Uterus (tissue), 4 donors: ENCODE data around the gene RAPGEF2. TPM values are rescaled to one million over a fixed set of nuclear protein-coding genes. Genes with fewer than 3 reads are reported as not detected.
A peak's percentile ranks its signal among the peaks of the same experiment; 100 is the strongest.
"Not testable (repeated sequence)": the region's sequence is repeated elsewhere in the genome, so short reads cannot be mapped to it uniquely, and the experiment has no call there.

Source experiments
- DNase-seq, 2 donors: peaks; one replicate each; pipeline ENCODE4 v3.0.0-alpha.2; 2019 to 2020
- H3K27ac ChIP-seq, 2 donors: fragments of 200-600 bp; sonication (generic); 1 replicate in 1 of 2; 2 replicates in 1 of 2; pipeline ENCODE4 v1.5.1; 2016 to 2018
- H3K27me3 ChIP-seq, 2 donors: fragments of 200-600 bp; sonication (generic); one replicate each; pipeline ENCODE4 v1.5.1; 2018 to 2019; ENCODE audit warnings: control low read depth in 1 of 2
- H3K36me3 ChIP-seq, 2 donors: fragments of 200-600 bp; sonication (generic); one replicate each; pipeline ENCODE4 v1.5.1; 2019; ENCODE audit warnings: control low read depth in 1 of 2
- H3K4me1 ChIP-seq, 2 donors: fragments of 200-600 bp; sonication (generic); one replicate each; pipeline ENCODE4 v1.5.1; 2018 to 2019; ENCODE audit warnings: control low read depth in 1 of 2
- H3K4me3 ChIP-seq, 2 donors: fragments of 200-600 bp; sonication (generic); 1 replicate in 1 of 2; 2 replicates in 1 of 2; pipeline ENCODE4 v1.5.1; 2018 to 2019; ENCODE audit warnings: mild to moderate bottlenecking in 1 of 2
- H3K9me3 ChIP-seq, 2 donors: fragments of 200-600 bp; sonication (generic); one replicate each; pipeline ENCODE4 v1.5.1; 2019; ENCODE audit warnings: control low read depth in 1 of 2
- CTCF ChIP-seq, 4 experiments: fragments of 200-600 bp in 2 of 4; fragments of 450-650 bp in 2 of 4; sonication (generic) in 2 of 4; IDR thresholded peaks; one replicate each; pipeline ENCODE4 v1.5.1; 2016 to 2019; ENCODE audit warnings: antibody characterized with exemption in 4 of 4, mild to moderate bottlenecking in 2 of 4, moderate library complexity in 1 of 4
- POLR2A ChIP-seq, 2 donors: fragments of 450-650 bp; IDR thresholded peaks; one replicate each; pipeline ENCODE4 v1.6.1; 2016; ENCODE audit warnings: antibody characterized with exemption in 2 of 2, mild to moderate bottlenecking in 1 of 2, moderate library complexity in 1 of 2
- intact Hi-C: fragments of 100-400 bp; cut with DNase I; formaldehyde crosslinking; loops from one replicate; pipeline ENCODE4 v1.15.1; 2023; ENCODE audit warnings: low total_unique reads
- total RNA-seq, 4 donors: library from RNA; depleted of rRNA in 3 of 4; stranded (reverse); fragments of >200 nt in 3 of 4; gene quantifications; one replicate each; pipeline versions ENCODE4 v1.1.0 to v1.2.4, GENCODE V29; 2014 to 2023
- donor health status: DM: yes; HTN: yes; CAD: no.

The RAPGEF2 gene
- total RNA-seq, 4 donors from 2014 or later = 27.9 to 61.4 (median 40.5) TPM

DNA sequence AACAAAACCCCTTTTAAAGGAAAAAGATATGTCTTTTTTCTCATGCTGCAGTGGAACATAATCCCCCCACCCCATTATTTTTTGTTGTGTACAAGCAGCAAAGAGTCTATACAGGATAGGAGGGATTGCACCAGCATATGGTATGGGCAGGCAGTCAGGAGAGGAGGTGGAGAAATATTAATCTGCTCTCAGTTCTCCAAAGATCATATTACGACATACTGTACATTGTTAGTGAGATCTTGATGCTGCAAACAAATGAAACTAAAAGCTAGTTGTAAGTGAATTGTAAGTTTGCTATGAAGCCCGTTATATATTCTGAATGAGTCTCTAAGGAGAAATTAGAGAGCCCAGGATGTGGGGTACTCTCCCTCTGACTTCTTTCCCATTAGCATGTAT lies 75.3 kb downstream of the RAPGEF2 start:
- no peaks in the 10 kb centered on the region for H3K9me3 ChIP-seq
- no peak overlapping the region for H3K4me3 ChIP-seq
- TF ChIP-seq CTCF (IDR thresholded peaks at IDR 0.05) (no peak), POLR2A (IDR thresholded peaks at IDR 0.05) (no peak)
- intact Hi-C loops = loop anchor here (5.0 kb wide), 1 partner anchor 326 kb away; no protein-coding TSS in a partner anchor
- peak overlapping the region in 1 of 2 donors; percentile 8 for H3K27ac ChIP-seq
- no peaks in the 10 kb centered on the region for H3K36me3 ChIP-seq
- DNase-seq = no peak
- H3K4me1 ChIP-seq = no peaks in the 10 kb centered on the region
- H3K27me3 ChIP-seq = no peaks in the 10 kb centered on the region

GRCh38 chr4:159178979-159179969 lies 76.4 kb downstream of the RAPGEF2 start:
- Histone ChIP-seq H3K27ac (peak overlapping the region in 1 of 2 donors; percentile 72), H3K36me3 (no peaks in the 10 kb centered on the region), H3K4me1 (no peaks in the 10 kb centered on the region), H3K27me3 (no peaks in the 10 kb centered on the region), H3K4me3 (peak overlapping the region in 1 of 2 donors; percentile 1), H3K9me3 (no peaks in the 10 kb centered on the region)
- no peak for TF ChIP-seq POLR2A (IDR thresholded peaks at IDR 0.05)
- TF ChIP-seq CTCF (IDR thresholded peaks at IDR 0.05) = no peak
- DNase-seq = no peak
- intact Hi-C loops = loop anchor here (5.0 kb wide), 1 partner anchor 327 kb away; no protein-coding TSS in a partner anchor

DNA sequence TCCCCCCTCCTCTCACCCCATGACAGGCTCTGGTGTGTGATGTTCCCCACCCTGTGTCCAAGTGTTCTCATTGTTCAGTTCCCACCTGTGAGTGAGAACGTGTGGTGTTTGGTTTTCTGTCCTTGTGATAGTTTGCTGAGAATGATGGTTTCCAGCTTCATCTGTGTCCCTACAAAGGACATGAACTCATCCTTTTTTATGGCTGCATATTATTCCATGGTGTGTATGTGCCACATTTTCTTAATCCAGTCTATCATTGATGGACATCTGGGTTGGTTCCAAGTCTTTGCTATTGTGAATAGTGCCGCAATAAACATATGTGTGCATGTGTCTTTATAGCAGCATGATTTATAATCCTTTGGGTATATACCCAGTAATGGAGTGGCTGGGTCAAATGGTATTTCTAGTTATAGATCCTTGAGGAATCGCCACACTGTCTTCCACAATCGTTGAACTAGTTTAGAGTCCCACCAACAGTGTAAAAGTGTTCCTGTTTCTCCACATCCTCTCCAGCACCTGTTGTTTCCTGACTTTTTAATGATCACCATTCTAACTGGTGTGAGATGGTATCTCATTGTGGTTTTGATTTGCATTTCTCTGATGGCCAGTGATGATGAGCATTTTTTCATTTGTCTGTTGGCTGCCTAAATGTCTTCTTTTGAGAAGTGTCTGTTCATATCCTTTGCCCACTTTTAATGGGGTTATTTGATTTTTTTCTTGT lies 81.2 kb downstream of the RAPGEF2 start:
- H3K9me3 ChIP-seq, intact Hi-C loops, DNase-seq, H3K27me3 ChIP-seq, H3K4me3 ChIP-seq, H3K27ac ChIP-seq, H3K4me1 ChIP-seq, H3K36me3 ChIP-seq: not testable (repeated sequence)

GRCh38 chr4:159185591-159186023 lies 82.7 kb downstream of the RAPGEF2 start:
- Histone ChIP-seq H3K4me3 (no peak overlapping the region), H3K27me3 (no peaks in the 10 kb centered on the region), H3K27ac (peak overlapping the region in 1 of 2 donors; percentile 3), H3K36me3 (no peaks in the 10 kb centered on the region), H3K9me3 (no peaks in the 10 kb centered on the region), H3K4me1 (no peaks in the 10 kb centered on the region)
- intact Hi-C loops = no loop called here
- DNase-seq = no peak
- no peak for TF ChIP-seq CTCF (IDR thresholded peaks at IDR 0.05)
- no peak for TF ChIP-seq POLR2A (IDR thresholded peaks at IDR 0.05)

- peak overlapping the region in 1 of 2 donors; percentile 24 for H3K27ac ChIP-seq
- no peaks in the 10 kb centered on the region for H3K9me3 ChIP-seq
- no peaks in the 10 kb centered on the region for H3K27me3 ChIP-seq
- DNase-seq = no peak
- intact Hi-C loops = no loop called here
- TF ChIP-seq CTCF (IDR thresholded peaks at IDR 0.05) (no peak), POLR2A (IDR thresholded peaks at IDR 0.05) (no peak)
- no peaks in the 10 kb centered on the region for H3K4me1 ChIP-seq
- H3K4me3 ChIP-seq = no peak overlapping the region
- H3K36me3 ChIP-seq = no peaks in the 10 kb centered on the region
Measured at GRCh38 chr4:159188646-159189045, 85.8 kb downstream of the RAPGEF2 start.
